Vagina (tissue), 2 donors: ENCODE results near the gene UBE2J1. TPM values are rescaled to one million over a fixed set of nuclear protein-coding genes. Genes with fewer than 3 reads are reported as not detected.

Experiments used
- DNase-seq, 2 donors: peaks; one replicate each; pipeline ENCODE4 v3.0.0-alpha.2; 2017; ENCODE audit errors: extremely low spot score in 2 of 2
- H3K27ac ChIP-seq: fragments of 200-600 bp; sonication (generic); one replicate; pipeline ENCODE4 v1.5.1; 2019
- H3K27me3 ChIP-seq: fragments of 200-600 bp; sonication (generic); one replicate; pipeline ENCODE4 v1.5.1; 2019
- H3K36me3 ChIP-seq, 2 donors: fragments of 200-600 bp; sonication (generic); one replicate each; pipeline ENCODE4 v1.5.1; 2017 to 2019
- H3K4me1 ChIP-seq: fragments of 200-600 bp; sonication (generic); one replicate; pipeline ENCODE4 v1.5.1; 2019
- H3K4me3 ChIP-seq, 2 donors: fragments of 200-600 bp; sonication (generic); 1 replicate in 1 of 2; 2 replicates in 1 of 2; pipeline ENCODE4 v1.5.1; 2016 to 2019
- H3K9me3 ChIP-seq: fragments of 200-600 bp; sonication (generic); one replicate; pipeline ENCODE4 v1.5.1; 2019
- CTCF ChIP-seq, 3 experiments: fragments of 450-650 bp in 2 of 3; fragments of 200-600 bp in 1 of 3; sonication (generic) in 1 of 3; IDR thresholded peaks; one replicate each; pipeline ENCODE4 v1.5.1; 2017 to 2019; ENCODE audit warnings: antibody characterized with exemption in 3 of 3, mild to moderate bottlenecking in 2 of 3, moderate library complexity in 2 of 3
- POLR2A ChIP-seq, 2 donors: fragments of 450-650 bp; IDR thresholded peaks; one replicate each; pipeline ENCODE4 v1.6.1; 2017; ENCODE audit warnings: antibody characterized with exemption in 2 of 2, mild to moderate bottlenecking in 2 of 2, moderate library complexity in 2 of 2
- POLR2AphosphoS5 ChIP-seq, 2 donors: sonication (generic); formaldehyde crosslinking; IDR thresholded peaks; one replicate each; pipeline ENCODE4 v1.9.0; 2017; ENCODE audit warnings: antibody characterized with exemption in 2 of 2, mild to moderate bottlenecking in 2 of 2, low read depth in 1 of 2; ENCODE audit not compliant: insufficient read depth in 1 of 2
- intact Hi-C: fragments of 100-400 bp; cut with DNase I; formaldehyde crosslinking; loops from one replicate; pipeline ENCODE4 v1.15.1; 2023
- total RNA-seq: library from RNA; depleted of rRNA; stranded (reverse); fragments of >200 nt; gene quantifications from one replicate; pipeline ENCODE4 v1.2.3, GENCODE V29; 2016

Gene UBE2J1
- total RNA-seq, 1 donor from 2014 or later = 23.8 TPM

GRCh38 chr6:89385846-89386245 is 33.3 kb upstream of the UBE2J1 start:
- H3K9me3 ChIP-seq = no peaks in the 10 kb centered on the region
- no peak overlapping the region for H3K4me3 ChIP-seq
- TF ChIP-seq CTCF (IDR thresholded peaks at IDR 0.05) = no peak
- no peak for TF ChIP-seq POLR2AphosphoS5 (IDR thresholded peaks at IDR 0.05; ENCODE audit: insufficient read depth in 1 of 2, low read depth in 1 of 2)
- no peak for TF ChIP-seq POLR2A (IDR thresholded peaks at IDR 0.05)
- no peaks in the 10 kb centered on the region for H3K27me3 ChIP-seq
- H3K36me3 ChIP-seq = no peaks in the 10 kb centered on the region
- peaks cover 5% of the 10 kb centered on the region for H3K4me1 ChIP-seq
- no peak for DNase-seq
- no peak overlapping the region for H3K27ac ChIP-seq
- intact Hi-C loops = no loop called here

GRCh38 chr6:89385156-89385667 is 32.7 kb upstream of the UBE2J1 start:
- no peak overlapping the region for H3K4me3 ChIP-seq
- H3K4me1 ChIP-seq = peaks cover 5% of the 10 kb centered on the region
- DNase-seq = no peak
- no peaks in the 10 kb centered on the region for H3K9me3 ChIP-seq
- no peak overlapping the region for H3K27ac ChIP-seq
- TF ChIP-seq POLR2A (IDR thresholded peaks at IDR 0.05) (no peak), CTCF (IDR thresholded peaks at IDR 0.05) (no peak), POLR2AphosphoS5 (IDR thresholded peaks at IDR 0.05; ENCODE audit: insufficient read depth in 1 of 2, low read depth in 1 of 2) (peak in 1 of 2 donors; percentile 77)
- no peaks in the 10 kb centered on the region for H3K36me3 ChIP-seq
- intact Hi-C loops = no loop called here
- H3K27me3 ChIP-seq = no peaks in the 10 kb centered on the region

GRCh38 chr6:89381031-89381430 is 28.5 kb upstream of the UBE2J1 start:
- DNase-seq = no peak
- intact Hi-C loops = no loop called here

GRCh38 chr6:89379281-89379680 is 26.8 kb upstream of the UBE2J1 start:
- H3K27ac ChIP-seq = no peak overlapping the region
- H3K27me3 ChIP-seq = no peaks in the 10 kb centered on the region
- H3K36me3 ChIP-seq = no peaks in the 10 kb centered on the region
- no peaks in the 10 kb centered on the region for H3K4me1 ChIP-seq
- H3K9me3 ChIP-seq = no peaks in the 10 kb centered on the region
- DNase-seq = no peak
- no peak overlapping the region for H3K4me3 ChIP-seq
- TF ChIP-seq POLR2AphosphoS5 (IDR thresholded peaks at IDR 0.05; ENCODE audit: insufficient read depth in 1 of 2, low read depth in 1 of 2) (no peak), CTCF (IDR thresholded peaks at IDR 0.05) (no peak), POLR2A (IDR thresholded peaks at IDR 0.05) (no peak)
- intact Hi-C loops = no loop called here

More at GRCh38 chr6:89381031-89381430, 28.5 kb upstream of the UBE2J1 start:
- Histone ChIP-seq H3K4me1 (peaks cover 5% of the 10 kb centered on the region), H3K27ac (no peak overlapping the region), H3K9me3 (no peaks in the 10 kb centered on the region), H3K4me3 (no peak overlapping the region), H3K27me3 (no peaks in the 10 kb centered on the region), H3K36me3 (no peaks in the 10 kb centered on the region)
- no peak for TF ChIP-seq POLR2A (IDR thresholded peaks at IDR 0.05)
- TF ChIP-seq CTCF (IDR thresholded peaks at IDR 0.05) = no peak
- TF ChIP-seq POLR2AphosphoS5 (IDR thresholded peaks at IDR 0.05; ENCODE audit: insufficient read depth in 1 of 2, low read depth in 1 of 2) = no peak

GRCh38 chr6:89378628-89379027 is 26.1 kb upstream of the UBE2J1 start:
- no peak for DNase-seq
- no peaks in the 10 kb centered on the region for H3K36me3 ChIP-seq
- H3K9me3 ChIP-seq = no peaks in the 10 kb centered on the region
- no peak overlapping the region for H3K4me3 ChIP-seq
- intact Hi-C loops = no loop called here
- no peak for TF ChIP-seq POLR2A (IDR thresholded peaks at IDR 0.05)
- TF ChIP-seq POLR2AphosphoS5 (IDR thresholded peaks at IDR 0.05; ENCODE audit: insufficient read depth in 1 of 2, low read depth in 1 of 2) = no peak
- no peak for TF ChIP-seq CTCF (IDR thresholded peaks at IDR 0.05)
- H3K4me1 ChIP-seq = no peaks in the 10 kb centered on the region
- H3K27me3 ChIP-seq = no peaks in the 10 kb centered on the region
- no peak overlapping the region for H3K27ac ChIP-seq
